Glutamatergic neuron (in vitro differentiated cells): Measurements from ENCODE around the gene OXER1. TPM values are rescaled to one million over a fixed set of nuclear protein-coding genes. Genes with fewer than 3 reads are reported as not detected.

Source experiments
- DNase-seq: peaks from one replicate; pipeline ENCODE4 v3.0.0; 2022
- H3K27ac Mint-ChIP-seq: one replicate; pipeline ENCODE4 v1.8.0; 2020; ENCODE audit warnings: mild to moderate bottlenecking, mixed read lengths, inconsistent platforms; ENCODE audit not compliant: unreplicated experiment
- H3K27me3 Mint-ChIP-seq: one replicate; pipeline ENCODE4 v1.8.0; 2020; ENCODE audit warnings: mild to moderate bottlenecking, moderate library complexity, mixed read lengths, inconsistent platforms; ENCODE audit not compliant: unreplicated experiment
- H3K36me3 Mint-ChIP-seq: one replicate; pipeline ENCODE4 v1.8.0; 2020; ENCODE audit warnings: mild to moderate bottlenecking, mixed read lengths, inconsistent platforms; ENCODE audit not compliant: unreplicated experiment
- H3K4me1 Mint-ChIP-seq: one replicate; pipeline ENCODE4 v1.8.0; 2020; ENCODE audit warnings: mild to moderate bottlenecking, low read depth, mixed read lengths, inconsistent platforms; ENCODE audit not compliant: unreplicated experiment
- H3K4me3 Mint-ChIP-seq: one replicate; pipeline ENCODE4 v1.8.0; 2020; ENCODE audit warnings: mild to moderate bottlenecking, mixed read lengths, inconsistent platforms; ENCODE audit not compliant: unreplicated experiment
- H3K9me3 Mint-ChIP-seq: one replicate; pipeline ENCODE4 v1.8.0; 2020; ENCODE audit warnings: mild to moderate bottlenecking, moderate library complexity, mixed read lengths, inconsistent platforms; ENCODE audit not compliant: unreplicated experiment
- total RNA-seq: library from RNA; stranded (reverse); fragmentation: NEBNext Ultra II Directional; extraction: Animal tissue kit (Norgen Biotek cat#: 25700); gene quantifications from one replicate; pipeline ENCODE4 v1.2.1, GENCODE V29; 2021; ENCODE audit not compliant: unreplicated experiment
- TF ChIP-seq, protein P1 (sequence below): fragments of 200-600 bp; sonication (generic); IDR thresholded peaks from one replicate; pipeline ENCODE4 v1.5.0; 2021; ENCODE audit not compliant: partially characterized antibody, unreplicated experiment

The OXER1 gene
- total RNA-seq, 1 donor from 2014 or later = not detected

DNA sequence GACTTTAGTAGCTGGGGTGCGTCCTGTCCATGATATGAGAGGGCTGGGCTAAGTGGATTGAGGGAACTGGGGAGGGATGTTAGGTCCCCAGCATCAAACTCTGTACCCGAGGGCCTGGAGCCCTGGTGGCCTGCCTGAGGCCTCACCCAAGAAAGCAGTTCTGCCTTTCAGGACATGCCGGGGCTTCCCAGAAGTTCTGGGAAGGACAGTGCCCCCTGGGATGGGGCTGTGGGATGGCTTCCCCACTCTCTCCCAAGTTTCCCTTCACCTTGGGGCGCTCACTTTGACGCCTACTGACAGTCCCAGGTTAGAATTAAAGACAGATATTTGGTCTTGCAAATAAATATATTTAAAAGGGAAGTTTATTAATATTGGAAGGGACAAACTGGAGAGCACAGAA is 1.8 kb downstream of the OXER1 start:
- TF ChIP-seq, protein P1, sequence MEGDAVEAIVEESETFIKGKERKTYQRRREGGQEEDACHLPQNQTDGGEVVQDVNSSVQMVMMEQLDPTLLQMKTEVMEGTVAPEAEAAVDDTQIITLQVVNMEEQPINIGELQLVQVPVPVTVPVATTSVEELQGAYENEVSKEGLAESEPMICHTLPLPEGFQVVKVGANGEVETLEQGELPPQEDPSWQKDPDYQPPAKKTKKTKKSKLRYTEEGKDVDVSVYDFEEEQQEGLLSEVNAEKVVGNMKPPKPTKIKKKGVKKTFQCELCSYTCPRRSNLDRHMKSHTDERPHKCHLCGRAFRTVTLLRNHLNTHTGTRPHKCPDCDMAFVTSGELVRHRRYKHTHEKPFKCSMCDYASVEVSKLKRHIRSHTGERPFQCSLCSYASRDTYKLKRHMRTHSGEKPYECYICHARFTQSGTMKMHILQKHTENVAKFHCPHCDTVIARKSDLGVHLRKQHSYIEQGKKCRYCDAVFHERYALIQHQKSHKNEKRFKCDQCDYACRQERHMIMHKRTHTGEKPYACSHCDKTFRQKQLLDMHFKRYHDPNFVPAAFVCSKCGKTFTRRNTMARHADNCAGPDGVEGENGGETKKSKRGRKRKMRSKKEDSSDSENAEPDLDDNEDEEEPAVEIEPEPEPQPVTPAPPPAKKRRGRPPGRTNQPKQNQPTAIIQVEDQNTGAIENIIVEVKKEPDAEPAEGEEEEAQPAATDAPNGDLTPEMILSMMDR = no peak
- Mint-ChIP-seq H3K4me3 (no peak overlapping the region), H3K9me3 (peaks cover 12% of the 10 kb centered on the region), H3K36me3 (peaks cover 5% of the 10 kb centered on the region), H3K4me1 (peaks cover 16% of the 10 kb centered on the region), H3K27me3 (peaks cover 8% of the 10 kb centered on the region), H3K27ac (no peak overlapping the region)
- DNase-seq = no peak

DNA sequence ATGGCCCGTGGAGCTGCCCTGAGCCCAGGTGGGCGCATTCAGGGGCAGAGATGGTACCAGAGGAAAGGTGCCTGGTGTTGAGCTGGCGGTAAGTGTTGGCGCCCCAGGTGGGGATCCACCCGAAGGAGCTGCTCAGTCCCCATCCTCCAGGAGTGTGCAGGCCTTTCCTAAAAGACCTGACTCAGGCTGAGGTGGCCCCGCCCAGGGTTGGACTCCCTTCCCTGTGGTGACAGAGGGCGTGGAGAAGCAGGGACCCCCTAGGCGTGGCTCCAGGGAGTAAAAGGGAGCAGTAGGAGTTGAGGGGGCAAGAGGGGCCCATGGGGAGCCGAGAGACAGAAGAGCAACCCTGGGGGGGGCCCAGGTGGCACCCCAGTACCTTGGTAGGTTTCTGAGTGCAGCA is 2.4 kb downstream of the OXER1 start:
- H3K27me3 Mint-ChIP-seq = peaks cover 12% of the 10 kb centered on the region
- no peak overlapping the region for H3K4me3 Mint-ChIP-seq
- H3K4me1 Mint-ChIP-seq = peaks cover 22% of the 10 kb centered on the region
- H3K9me3 Mint-ChIP-seq = peaks cover 13% of the 10 kb centered on the region
- peaks cover 5% of the 10 kb centered on the region for H3K36me3 Mint-ChIP-seq
- H3K27ac Mint-ChIP-seq = no peak overlapping the region
- TF ChIP-seq, protein P1 = no peak
- no peak for DNase-seq

DNA sequence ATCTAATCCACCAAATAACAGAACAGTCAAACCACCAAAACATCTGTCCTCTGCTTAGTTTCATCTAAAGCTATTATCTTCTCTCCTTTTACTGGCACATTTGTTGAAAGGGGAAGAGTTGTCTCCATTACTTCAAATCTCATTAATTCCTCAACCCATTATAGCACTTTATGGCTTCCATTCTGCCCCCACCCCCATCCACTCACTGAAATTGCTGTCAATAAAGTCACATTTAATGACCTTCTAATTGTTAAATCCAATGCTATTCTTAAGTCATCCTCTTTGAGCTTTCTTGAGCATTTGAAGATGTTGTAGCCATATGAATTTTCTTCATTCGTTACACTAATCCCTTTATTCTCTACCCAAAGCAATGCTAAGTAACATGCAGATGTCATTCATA is 5.2 kb downstream of the OXER1 start:
- peaks cover 11% of the 10 kb centered on the region for H3K27me3 Mint-ChIP-seq
- peak overlapping the region; percentile 52 for H3K27ac Mint-ChIP-seq
- peaks cover 39% of the 10 kb centered on the region for H3K4me1 Mint-ChIP-seq
- peaks cover 5% of the 10 kb centered on the region for H3K36me3 Mint-ChIP-seq
- peaks cover 13% of the 10 kb centered on the region for H3K9me3 Mint-ChIP-seq
- TF ChIP-seq, protein P1 = no peak
- no peak overlapping the region for H3K4me3 Mint-ChIP-seq
- no peak for DNase-seq

DNA sequence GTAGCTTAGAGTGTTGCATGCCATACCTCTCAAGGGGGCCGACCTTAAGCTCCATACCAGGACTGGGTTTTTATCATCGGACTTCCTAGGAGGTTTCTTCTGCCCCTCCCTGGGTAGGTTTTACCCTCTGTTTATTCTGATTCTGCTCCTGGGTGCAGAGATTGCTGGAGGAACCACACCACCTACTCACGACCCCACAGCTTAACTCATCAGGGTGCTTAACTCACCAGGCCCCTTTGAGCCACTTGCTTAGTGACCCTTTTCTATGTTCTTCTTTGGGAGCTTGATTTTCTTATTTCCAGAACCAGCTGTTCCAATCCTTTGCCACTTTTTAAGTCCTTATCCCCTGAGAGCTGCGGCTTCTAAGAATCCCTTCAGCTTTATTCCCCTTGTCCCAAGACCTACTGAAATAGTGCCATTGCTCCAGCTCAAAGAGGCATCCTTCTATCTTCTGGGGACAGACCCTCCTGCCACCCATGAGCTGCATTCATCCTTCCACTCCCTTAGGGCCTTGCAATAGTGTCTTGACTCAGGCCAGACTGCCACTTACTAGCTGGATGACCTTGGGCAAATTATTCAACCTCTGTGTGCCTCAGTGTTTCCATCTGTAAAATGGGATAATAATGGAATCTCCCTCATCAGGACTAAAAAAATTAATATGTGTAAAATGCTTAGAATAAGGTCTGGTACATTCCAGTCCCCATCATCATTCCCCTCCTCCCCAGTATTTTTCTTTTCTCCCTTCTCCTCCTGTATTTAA is 5.8 kb downstream of the OXER1 start:
- TF ChIP-seq, protein P1 = no peak
- Mint-ChIP-seq H3K4me1 (peaks cover 39% of the 10 kb centered on the region), H3K4me3 (no peak overlapping the region), H3K27me3 (peaks cover 9% of the 10 kb centered on the region), H3K27ac (peak overlapping the region; percentile 52), H3K36me3 (peaks cover 5% of the 10 kb centered on the region), H3K9me3 (peaks cover 13% of the 10 kb centered on the region)
- no peak for DNase-seq

DNA sequence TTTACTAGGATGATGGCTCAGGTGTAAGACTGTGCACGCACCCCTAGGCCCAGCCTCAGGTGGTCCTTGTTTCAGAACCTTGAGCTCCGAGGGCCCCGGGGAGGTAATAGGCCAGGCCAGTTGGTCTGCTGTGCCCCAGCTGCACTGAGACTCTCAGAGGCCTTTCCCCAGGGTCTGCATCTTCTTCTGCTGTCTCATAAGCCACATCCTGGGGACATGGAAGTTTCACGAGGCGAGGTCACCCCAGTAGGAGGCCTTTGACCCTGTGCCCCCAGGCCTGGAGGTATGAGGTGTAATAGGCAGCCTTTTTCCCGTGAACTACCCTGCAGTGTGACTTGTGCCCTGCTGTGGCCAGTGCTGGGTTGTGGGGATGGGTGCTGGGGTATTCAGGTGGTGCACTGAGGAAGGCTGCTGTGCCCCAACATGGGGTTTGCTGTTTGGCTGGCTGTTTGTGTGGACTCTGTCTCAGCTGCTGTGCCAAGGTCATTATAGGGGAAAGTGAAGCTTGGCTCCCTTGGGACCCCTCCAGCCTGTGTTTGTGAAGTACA is 6.9 kb downstream of the OXER1 start:
- TF ChIP-seq, protein P1 = no peak
- Mint-ChIP-seq H3K4me3 (no peak overlapping the region), H3K4me1 (peaks cover 39% of the 10 kb centered on the region), H3K36me3 (peaks cover 5% of the 10 kb centered on the region), H3K27me3 (peaks cover 5% of the 10 kb centered on the region), H3K9me3 (peaks cover 16% of the 10 kb centered on the region), H3K27ac (peak overlapping the region; percentile 84)
- no peak for DNase-seq
